ENCODE results near the gene NRP1.

The NRP1 gene

DNA sequence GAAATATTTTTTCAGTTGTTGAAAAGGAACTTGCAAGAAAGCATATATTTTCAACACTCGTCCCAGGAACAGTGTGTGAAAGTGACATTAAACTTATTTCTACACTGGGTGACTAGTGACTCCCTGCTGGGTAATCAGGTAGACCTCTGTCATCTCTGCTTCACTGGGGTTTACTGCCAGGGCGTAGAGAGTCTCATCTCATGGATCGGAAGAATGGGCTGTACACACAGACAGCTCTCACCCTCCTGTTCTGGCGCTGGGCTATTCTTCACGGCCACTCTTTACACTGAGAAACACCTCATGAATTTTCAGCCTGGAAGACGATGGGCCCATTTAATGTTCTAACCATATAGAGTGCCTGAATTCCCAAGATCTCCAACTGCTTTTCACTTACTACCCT is 36.4 kb downstream of the NRP1 start:
- H2AFZ ChIP-seq (ENCODE audit: low read length), result no peak overlapping the region
- H3K9me3 ChIP-seq (replicated peaks; ENCODE audit: insufficient read depth, low read length), result no peaks in the 10 kb centered on the region
- H3K9me2 ChIP-seq (replicated peaks; ENCODE audit: insufficient read depth, low read length), result no peaks in the 10 kb centered on the region
- no peaks in the 10 kb centered on the region for H3K4me1 ChIP-seq (ENCODE audit: low read length)
- H3K4me3 ChIP-seq (ENCODE audit: low read length), result no peak overlapping the region
- H3K4me2 ChIP-seq (ENCODE audit: low read depth, low read length), result no peak overlapping the region
- H4K20me1 ChIP-seq (ENCODE audit: insufficient read depth, low read length), result no peaks in the 10 kb centered on the region
- H3F3A ChIP-seq (ENCODE audit: insufficient read depth, low read length), result no peaks in the 10 kb centered on the region
- no peak overlapping the region for H3K27ac ChIP-seq (ENCODE audit: low read length)
- DNase-seq, result no peak
- H3K36me3 ChIP-seq (replicated peaks; ENCODE audit: insufficient read depth, low read length), result no peaks in the 10 kb centered on the region
- H3K27me3 ChIP-seq (replicated peaks; ENCODE audit: insufficient read depth, low read length), result no peaks in the 10 kb centered on the region
- TF ChIP-seq EZH2phosphoT487 (IDR thresholded peaks at IDR 0.05; ENCODE audit: low read length) (no peak), EZH2 (optimal IDR thresholded peaks at IDR 0.05; ENCODE audit: low read depth, low read length) (no peak)
- TF ChIP-seq, protein P1, sequence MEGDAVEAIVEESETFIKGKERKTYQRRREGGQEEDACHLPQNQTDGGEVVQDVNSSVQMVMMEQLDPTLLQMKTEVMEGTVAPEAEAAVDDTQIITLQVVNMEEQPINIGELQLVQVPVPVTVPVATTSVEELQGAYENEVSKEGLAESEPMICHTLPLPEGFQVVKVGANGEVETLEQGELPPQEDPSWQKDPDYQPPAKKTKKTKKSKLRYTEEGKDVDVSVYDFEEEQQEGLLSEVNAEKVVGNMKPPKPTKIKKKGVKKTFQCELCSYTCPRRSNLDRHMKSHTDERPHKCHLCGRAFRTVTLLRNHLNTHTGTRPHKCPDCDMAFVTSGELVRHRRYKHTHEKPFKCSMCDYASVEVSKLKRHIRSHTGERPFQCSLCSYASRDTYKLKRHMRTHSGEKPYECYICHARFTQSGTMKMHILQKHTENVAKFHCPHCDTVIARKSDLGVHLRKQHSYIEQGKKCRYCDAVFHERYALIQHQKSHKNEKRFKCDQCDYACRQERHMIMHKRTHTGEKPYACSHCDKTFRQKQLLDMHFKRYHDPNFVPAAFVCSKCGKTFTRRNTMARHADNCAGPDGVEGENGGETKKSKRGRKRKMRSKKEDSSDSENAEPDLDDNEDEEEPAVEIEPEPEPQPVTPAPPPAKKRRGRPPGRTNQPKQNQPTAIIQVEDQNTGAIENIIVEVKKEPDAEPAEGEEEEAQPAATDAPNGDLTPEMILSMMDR (IDR thresholded peaks at IDR 0.05; ENCODE audit: low read length), result no peak
- no peaks in the 10 kb centered on the region for H3K79me2 ChIP-seq (ENCODE audit: low read length)
- H3K9ac ChIP-seq (ENCODE audit: low read length), result no peak overlapping the region

DNA sequence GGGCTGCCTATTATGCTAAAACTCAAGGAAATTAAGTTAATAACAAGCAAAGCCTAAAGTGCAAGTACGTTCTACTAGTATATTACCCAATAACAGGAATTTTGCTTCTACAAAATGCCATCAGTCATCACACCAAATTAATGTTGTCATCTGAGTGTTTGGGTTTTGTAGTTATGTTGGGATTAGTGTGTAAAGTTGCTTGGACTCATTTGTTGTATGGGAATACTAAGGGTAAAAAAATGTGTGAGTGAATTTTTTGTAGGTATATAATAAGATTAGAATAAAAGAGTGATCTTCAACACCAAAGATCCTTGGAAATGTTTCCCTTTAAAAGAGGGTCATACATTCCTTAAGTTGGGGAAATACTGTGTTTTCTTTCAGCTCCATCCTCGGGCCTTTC is 38.6 kb downstream of the NRP1 start:
- Histone ChIP-seq H3K4me3 (ENCODE audit: low read length) (no peak overlapping the region), H3K9me3 (replicated peaks; ENCODE audit: insufficient read depth, low read length) (no peaks in the 10 kb centered on the region), H3F3A (ENCODE audit: insufficient read depth, low read length) (no peaks in the 10 kb centered on the region), H3K36me3 (replicated peaks; ENCODE audit: insufficient read depth, low read length) (no peaks in the 10 kb centered on the region), H3K9ac (ENCODE audit: low read length) (no peak overlapping the region), H3K79me2 (ENCODE audit: low read length) (no peaks in the 10 kb centered on the region), H3K27ac (ENCODE audit: low read length) (no peak overlapping the region), H2AFZ (ENCODE audit: low read length) (no peak overlapping the region), H3K4me1 (ENCODE audit: low read length) (no peaks in the 10 kb centered on the region), H3K27me3 (replicated peaks; ENCODE audit: insufficient read depth, low read length) (no peaks in the 10 kb centered on the region), H3K4me2 (ENCODE audit: low read depth, low read length) (no peak overlapping the region), H3K9me2 (replicated peaks; ENCODE audit: insufficient read depth, low read length) (no peaks in the 10 kb centered on the region), H4K20me1 (ENCODE audit: insufficient read depth, low read length) (no peaks in the 10 kb centered on the region)
- TF ChIP-seq EZH2phosphoT487 (IDR thresholded peaks at IDR 0.05; ENCODE audit: low read length), result no peak
- DNase-seq, result no peak

DNA sequence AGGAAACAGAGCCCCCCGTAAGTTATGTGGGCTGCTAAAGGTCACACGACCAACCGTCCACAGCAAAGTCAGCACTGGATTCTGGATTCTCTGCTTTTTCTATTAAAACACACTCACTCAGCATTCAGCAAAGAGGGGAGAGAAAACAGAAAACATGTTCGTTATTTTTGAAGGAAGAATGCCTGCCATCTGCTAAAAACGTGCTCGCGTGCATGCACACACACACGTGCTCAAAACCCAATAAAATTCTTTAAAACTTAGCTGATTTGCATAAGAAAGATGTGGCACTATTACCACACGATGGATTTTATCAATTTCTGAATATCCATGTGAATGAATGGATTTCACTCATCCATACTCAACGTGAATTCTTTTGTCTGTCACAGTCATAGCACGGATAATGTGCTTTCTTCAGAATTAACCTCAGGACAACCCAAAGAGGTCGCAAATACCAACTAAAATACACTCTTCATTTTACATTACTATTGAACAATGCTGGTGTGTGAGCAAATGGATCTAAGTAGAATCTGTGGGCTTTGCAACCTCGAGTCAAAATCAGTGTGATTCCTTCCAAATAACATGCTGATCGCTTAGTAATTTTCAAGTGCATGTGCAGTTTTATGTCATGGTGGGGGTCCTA is 40.8 kb downstream of the NRP1 start:
- DNase-seq, result no peak
- Histone ChIP-seq H3K36me3 (replicated peaks; ENCODE audit: insufficient read depth, low read length) (no peaks in the 10 kb centered on the region), H3K79me2 (ENCODE audit: low read length) (no peaks in the 10 kb centered on the region), H3K4me2 (ENCODE audit: low read depth, low read length) (no peak overlapping the region), H3K9me3 (replicated peaks; ENCODE audit: insufficient read depth, low read length) (no peaks in the 10 kb centered on the region), H3F3A (ENCODE audit: insufficient read depth, low read length) (no peaks in the 10 kb centered on the region), H3K9me2 (replicated peaks; ENCODE audit: insufficient read depth, low read length) (no peaks in the 10 kb centered on the region), H3K9ac (ENCODE audit: low read length) (no peak overlapping the region), H3K27ac (ENCODE audit: low read length) (no peak overlapping the region), H3K4me1 (ENCODE audit: low read length) (no peaks in the 10 kb centered on the region), H3K27me3 (replicated peaks; ENCODE audit: insufficient read depth, low read length) (no peaks in the 10 kb centered on the region), H3K4me3 (ENCODE audit: low read length) (no peak overlapping the region), H4K20me1 (ENCODE audit: insufficient read depth, low read length) (no peaks in the 10 kb centered on the region), H2AFZ (ENCODE audit: low read length) (no peak overlapping the region)
- TF ChIP-seq EZH2phosphoT487 (IDR thresholded peaks at IDR 0.05; ENCODE audit: low read length), result no peak
- TF ChIP-seq, protein P1 (IDR thresholded peaks at IDR 0.05; ENCODE audit: low read length), result no peak
- no peak for TF ChIP-seq EZH2 (optimal IDR thresholded peaks at IDR 0.05; ENCODE audit: low read depth, low read length)

DNA sequence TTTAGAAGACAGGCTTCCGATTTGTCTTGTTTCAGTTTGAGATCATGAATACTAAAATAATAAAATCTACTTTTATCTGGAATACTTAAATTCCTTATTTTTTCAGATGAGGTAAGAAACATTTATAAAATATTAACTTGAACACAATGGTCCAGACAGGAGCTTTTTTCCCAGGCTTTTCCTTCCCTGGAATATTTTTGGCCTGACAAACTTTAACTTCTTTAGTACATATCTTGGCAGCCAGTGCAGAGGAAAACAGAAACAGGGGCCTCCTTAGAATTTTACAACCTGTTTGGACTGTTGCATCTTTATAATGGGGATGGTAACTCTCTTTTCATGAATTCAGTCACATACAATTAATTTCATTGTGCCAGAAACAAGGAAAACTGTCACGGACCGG is 41.4 kb downstream of the NRP1 start:
- Histone ChIP-seq H2AFZ (ENCODE audit: low read length) (no peak overlapping the region), H3K9ac (ENCODE audit: low read length) (no peak overlapping the region), H3K27ac (ENCODE audit: low read length) (no peak overlapping the region), H3F3A (ENCODE audit: insufficient read depth, low read length) (no peaks in the 10 kb centered on the region), H3K4me2 (ENCODE audit: low read depth, low read length) (no peak overlapping the region), H3K9me3 (replicated peaks; ENCODE audit: insufficient read depth, low read length) (no peaks in the 10 kb centered on the region), H3K9me2 (replicated peaks; ENCODE audit: insufficient read depth, low read length) (no peaks in the 10 kb centered on the region), H3K36me3 (replicated peaks; ENCODE audit: insufficient read depth, low read length) (no peaks in the 10 kb centered on the region), H4K20me1 (ENCODE audit: insufficient read depth, low read length) (no peaks in the 10 kb centered on the region), H3K4me3 (ENCODE audit: low read length) (no peak overlapping the region), H3K27me3 (replicated peaks; ENCODE audit: insufficient read depth, low read length) (no peaks in the 10 kb centered on the region), H3K79me2 (ENCODE audit: low read length) (no peaks in the 10 kb centered on the region), H3K4me1 (ENCODE audit: low read length) (no peaks in the 10 kb centered on the region)
- TF ChIP-seq EZH2 (optimal IDR thresholded peaks at IDR 0.05; ENCODE audit: low read depth, low read length) (no peak), EZH2phosphoT487 (IDR thresholded peaks at IDR 0.05; ENCODE audit: low read length) (no peak)
- TF ChIP-seq, protein P1 (IDR thresholded peaks at IDR 0.05; ENCODE audit: low read length), result no peak
- DNase-seq, result no peak
